GM18861 (cell line): ENCODE results near the gene OR56A5.

Source experiments
- ATAC-seq: cut with Tn5 transposase; IDR thresholded peaks from one replicate; pipeline ENCODE4 v1.9.1; 2021; ENCODE audit not compliant: unreplicated experiment

Gene OR56A5

GRCh38 chr11:5933116-5933515 is 35.2 kb downstream of the OR56A5 start:
- no peak for ATAC-seq

- ATAC-seq: no peak
These were observed 35.6 kb downstream of the OR56A5 start for GRCh38 chr11:5932671-5933070.

- ATAC-seq: no peak
These were observed 37.2 kb downstream of the OR56A5 start for GRCh38 chr11:5931061-5931460.

GRCh38 chr11:5930614-5931013 is 37.7 kb downstream of the OR56A5 start:
- no peak for ATAC-seq

- ATAC-seq: no peak
These were observed 38.5 kb downstream of the OR56A5 start for GRCh38 chr11:5929571-5930368.

GRCh38 chr11:5928811-5929210 is 39.5 kb downstream of the OR56A5 start:
- no peak for ATAC-seq

GRCh38 chr11:5928271-5928670 is 40.0 kb downstream of the OR56A5 start:
- no peak for ATAC-seq

- peak; percentile 9 for ATAC-seq
These were observed 44.5 kb downstream of the OR56A5 start for GRCh38 chr11:5923794-5924193.

GRCh38 chr11:5923427-5923776 is 44.9 kb downstream of the OR56A5 start:
- peak; percentile 40 for ATAC-seq

- peak; percentile 88 for ATAC-seq
These were observed 45.4 kb downstream of the OR56A5 start for GRCh38 chr11:5922749-5923426.
